Activated CD4-positive, alpha-beta T cell treated with anti-CD3 and anti-CD28 coated beads, Interleukin-2, amount 50 U/mL, for 16 hours (primary cell): Measurements from ENCODE around the gene KIFBP.
"Not testable (repeated sequence)": the region's sequence is repeated elsewhere in the genome, so short reads cannot be mapped to it uniquely, and the experiment has no call there.

Experiments
- DNase-seq: peaks from one replicate; pipeline ENCODE4 v3.0.0-alpha.2; 2020

Gene KIFBP, protein sequence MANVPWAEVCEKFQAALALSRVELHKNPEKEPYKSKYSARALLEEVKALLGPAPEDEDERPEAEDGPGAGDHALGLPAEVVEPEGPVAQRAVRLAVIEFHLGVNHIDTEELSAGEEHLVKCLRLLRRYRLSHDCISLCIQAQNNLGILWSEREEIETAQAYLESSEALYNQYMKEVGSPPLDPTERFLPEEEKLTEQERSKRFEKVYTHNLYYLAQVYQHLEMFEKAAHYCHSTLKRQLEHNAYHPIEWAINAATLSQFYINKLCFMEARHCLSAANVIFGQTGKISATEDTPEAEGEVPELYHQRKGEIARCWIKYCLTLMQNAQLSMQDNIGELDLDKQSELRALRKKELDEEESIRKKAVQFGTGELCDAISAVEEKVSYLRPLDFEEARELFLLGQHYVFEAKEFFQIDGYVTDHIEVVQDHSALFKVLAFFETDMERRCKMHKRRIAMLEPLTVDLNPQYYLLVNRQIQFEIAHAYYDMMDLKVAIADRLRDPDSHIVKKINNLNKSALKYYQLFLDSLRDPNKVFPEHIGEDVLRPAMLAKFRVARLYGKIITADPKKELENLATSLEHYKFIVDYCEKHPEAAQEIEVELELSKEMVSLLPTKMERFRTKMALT

DNA sequence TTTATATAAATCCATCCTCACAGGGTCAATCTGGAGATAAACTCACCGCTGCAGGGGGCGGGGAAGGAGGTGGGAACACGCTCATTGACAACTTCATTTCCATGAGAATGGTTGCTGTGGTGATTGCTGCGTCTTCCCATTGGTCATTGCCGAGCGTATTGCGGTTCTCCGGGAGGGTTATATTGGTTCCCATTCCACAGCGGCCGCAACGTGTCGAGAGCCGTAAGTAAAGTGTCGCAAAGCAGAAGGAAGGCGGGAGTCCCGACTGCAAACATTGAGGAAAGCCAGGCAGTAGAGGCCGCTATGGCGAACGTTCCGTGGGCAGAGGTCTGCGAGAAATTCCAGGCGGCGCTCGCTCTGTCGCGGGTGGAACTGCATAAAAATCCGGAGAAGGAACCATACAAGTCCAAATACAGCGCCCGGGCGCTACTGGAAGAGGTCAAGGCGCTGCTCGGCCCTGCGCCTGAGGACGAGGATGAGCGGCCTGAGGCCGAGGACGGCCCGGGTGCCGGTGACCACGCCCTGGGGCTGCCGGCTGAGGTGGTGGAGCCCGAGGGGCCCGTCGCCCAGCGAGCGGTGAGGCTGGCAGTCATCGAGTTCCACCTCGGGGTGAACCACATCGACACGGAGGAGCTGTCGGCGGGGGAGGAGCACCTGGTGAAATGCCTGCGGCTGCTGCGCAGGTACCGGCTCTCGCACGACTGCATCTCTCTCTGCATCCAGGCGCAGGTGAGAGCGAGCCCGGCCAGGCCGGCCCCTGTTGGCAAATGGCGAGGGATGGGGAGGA, at the start of gene KIFBP:
KIFBP (plus strand) TSS at position 274 of the 787 bp plus-strand sequence; CDS start at position 304, 30 bp downstream.
- peak; percentile 94 for DNase-seq

DNA sequence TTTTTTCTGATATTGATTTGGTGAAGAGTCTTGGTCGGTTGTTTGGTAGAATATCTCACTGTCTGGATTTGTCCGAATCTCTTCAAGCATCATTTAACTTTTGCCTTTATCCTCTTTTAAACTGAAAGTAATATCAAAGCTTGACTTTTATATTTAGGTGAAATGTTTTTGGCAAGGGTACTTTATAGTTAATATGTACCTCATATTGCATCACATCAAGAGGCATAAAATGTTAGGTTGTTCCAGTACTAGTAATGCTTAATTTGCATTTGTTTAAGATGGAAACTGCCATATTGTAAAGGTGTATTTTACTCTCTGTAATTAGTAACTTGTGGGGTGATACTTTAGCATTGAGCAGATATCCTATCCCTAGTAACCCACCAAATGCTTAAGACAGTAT, 49.7 kb upstream of the KIFBP start:
- DNase-seq = no peak

DNA sequence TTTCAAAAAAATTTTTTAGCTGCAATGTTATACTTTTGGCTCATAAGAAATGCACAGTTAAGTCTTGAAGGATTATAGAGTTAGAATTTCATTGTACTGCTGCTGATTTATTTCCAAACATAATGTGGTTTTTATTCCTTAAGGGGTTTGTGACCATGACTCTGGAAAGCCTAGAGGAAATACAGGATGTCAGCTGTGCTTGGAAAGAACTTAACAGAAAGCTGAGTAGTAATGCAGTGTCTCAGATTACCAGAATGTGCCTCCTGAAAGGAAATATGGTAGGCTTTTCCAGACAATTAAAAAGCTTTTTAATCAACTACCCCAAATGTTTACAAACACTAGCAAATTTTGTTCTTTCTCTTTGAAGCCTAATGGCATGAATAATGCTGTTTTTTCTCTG, 47.7 kb upstream of the KIFBP start:
- DNase-seq = not testable (repeated sequence)

DNA sequence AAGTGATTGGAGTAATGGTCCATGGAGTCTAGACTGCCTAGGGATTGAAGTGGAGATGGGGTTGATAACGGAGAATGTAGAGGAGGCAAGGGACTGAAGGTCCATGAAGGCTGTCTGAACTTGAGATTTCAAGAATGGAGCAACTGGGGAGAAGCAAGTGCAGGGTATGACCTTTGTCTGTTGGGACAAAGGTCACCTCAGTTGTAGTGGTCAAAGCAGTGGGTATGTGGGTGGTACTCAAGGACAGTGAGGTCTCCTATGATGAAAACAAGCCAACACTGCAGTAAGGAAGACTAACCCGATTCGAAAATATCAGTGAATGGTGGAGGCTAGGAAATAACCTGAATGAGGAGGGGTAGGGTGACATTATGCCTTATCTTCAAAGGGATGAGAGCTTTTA, 38.0 kb upstream of the KIFBP start:
- no peak for DNase-seq

DNA sequence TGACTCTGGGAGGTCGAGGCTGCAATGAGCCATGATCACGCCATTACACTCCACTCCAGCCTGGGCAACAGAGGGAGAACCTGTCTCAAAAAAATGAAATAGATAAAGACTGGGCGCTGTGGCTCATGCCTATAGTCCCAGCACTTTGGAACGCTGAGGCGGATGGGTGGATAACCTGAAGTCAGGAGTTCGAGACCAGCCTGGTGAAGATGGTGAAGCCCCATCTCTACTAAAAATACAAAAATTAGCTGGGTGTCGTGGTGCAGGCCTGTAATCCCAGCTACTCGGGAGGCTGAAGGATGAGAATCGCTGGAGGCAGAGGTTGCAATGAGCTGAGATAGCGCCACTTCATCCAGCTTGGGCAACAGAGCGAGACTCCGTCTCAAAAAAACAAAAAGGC, 33.7 kb upstream of the KIFBP start:
- no peak for DNase-seq

DNA sequence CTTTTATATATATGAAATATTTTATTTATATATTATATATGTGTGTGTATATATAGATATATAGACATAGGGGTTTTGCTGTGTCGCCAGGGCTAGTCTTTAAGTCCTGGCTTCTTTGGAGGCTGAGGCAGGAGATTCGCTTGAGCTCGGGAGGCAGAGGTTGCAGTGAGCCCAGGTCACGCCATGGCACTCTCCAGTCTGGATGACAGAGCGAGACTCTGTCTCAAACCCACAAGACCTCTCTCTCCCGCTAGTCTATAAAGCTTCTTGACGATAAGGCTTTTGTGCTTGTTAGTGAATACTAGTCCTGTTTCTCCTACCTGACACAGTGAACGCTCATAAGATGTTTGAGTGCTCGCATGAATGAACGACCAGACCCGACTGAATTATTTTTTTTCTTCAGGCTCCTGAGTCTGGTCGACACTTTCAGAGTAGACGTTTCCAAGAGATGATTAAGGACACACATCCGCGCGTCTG, 33.2 kb upstream of the KIFBP start:
- no peak for DNase-seq

DNA sequence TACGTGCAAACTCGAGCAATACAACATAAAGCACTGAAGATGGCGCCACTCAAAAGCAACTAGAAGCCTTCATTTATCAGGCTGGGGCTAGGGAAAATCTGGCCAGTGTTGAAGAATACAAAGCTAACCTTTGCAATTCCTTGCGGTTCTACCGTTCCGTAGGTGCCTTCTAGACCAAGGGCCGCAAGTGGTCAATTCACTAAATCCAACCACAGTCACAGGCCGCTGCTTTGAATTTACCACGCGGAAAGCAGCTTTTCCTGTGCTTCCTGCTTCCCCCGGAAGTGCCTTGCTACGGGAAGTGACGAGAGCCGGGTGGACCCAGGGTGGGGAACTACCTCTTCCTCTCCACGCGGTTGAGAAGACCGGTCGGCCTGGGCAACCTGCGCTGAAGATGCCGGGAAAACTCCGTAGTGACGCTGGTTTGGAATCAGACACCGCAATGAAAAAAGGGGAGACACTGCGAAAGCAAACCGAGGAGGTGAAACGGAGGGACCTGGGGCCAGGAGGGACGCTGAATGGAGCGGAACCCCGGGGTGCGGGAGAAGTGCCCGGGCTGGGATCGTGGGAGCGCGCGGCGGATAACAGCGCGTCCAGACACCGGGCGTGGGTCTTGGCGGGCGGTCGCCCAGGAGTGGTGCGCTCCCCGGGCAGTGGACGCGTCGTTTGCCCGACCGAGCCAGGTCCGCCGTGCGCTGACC, 32.6 kb upstream of the KIFBP start, which contains the start of gene DDX21:
DDX21 (plus strand) TSS at position 339 of the 701 bp plus-strand sequence; CDS start at position 395, 56 bp downstream.
- DNase-seq = peak; percentile 95

DNA sequence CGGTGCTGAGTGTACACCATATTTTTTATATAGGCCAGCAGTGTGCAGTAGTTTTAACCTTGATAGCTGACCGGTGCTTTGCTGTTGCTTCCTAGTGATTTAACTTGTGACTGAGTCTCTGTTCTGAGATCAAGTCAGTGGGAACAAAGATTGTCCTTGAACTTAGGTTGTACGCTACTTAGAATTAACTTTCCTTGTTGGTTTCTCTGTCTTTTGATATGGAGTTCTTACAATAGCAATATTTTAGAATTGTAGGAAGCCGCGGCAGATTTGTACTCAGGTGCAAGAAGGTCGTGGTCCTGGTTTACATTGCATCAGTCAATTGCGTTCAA, 31.4 kb upstream of the KIFBP start:
- no peak for DNase-seq

DNA sequence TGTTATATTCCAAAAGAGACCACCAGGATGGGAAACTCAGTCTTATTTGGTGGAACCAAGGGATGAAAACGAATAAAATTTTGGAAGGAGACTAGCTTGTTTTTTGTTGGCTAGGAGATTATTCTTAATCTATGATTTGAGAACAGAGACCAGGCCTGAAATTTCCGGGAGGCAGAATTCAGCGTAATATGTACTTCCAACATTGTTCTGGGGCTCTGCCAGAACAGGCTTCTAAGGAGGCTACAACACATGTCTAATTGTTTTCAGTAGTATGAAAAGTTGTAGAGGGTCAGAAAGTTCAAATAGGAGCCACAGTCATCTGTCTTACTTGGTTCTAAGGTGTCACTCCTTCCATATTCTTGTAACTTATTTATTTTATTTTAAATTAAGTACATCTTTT, 30.9 kb upstream of the KIFBP start:
- no peak for DNase-seq

DNA sequence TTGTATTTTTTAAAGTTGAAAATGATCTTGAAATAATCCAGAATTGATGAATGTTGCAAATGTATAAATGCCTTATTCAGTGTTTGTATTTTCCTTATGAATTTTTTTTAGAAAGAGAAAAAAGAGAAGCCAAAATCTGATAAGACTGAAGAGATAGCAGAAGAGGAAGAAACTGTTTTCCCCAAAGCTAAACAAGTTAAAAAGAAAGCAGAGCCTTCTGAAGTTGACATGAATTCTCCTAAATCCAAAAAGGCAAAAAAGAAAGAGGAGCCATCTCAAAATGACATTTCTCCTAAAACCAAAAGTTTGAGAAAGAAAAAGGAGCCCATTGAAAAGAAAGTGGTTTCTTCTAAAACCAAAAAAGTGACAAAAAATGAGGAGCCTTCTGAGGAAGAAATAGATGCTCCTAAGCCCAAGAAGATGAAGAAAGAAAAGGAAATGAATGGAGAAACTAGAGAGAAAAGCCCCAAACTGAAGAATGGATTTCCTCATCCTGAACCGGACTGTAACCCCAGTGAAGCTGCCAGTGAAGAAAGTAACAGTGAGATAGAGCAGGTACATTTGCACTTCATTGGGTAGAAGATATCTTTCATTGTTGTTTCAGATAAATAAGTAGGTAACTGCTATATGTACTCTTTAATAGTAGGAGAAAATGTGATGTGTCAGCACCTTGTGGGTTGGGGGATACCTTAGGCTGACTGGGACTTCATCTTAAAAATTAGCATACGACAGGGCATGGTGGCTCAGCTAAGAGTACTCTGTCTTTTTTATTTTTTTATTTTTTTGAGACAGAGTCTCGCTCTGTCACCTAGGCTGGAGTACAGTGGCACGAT, 28.7 kb upstream of the KIFBP start:
- DNase-seq = no peak

DNA sequence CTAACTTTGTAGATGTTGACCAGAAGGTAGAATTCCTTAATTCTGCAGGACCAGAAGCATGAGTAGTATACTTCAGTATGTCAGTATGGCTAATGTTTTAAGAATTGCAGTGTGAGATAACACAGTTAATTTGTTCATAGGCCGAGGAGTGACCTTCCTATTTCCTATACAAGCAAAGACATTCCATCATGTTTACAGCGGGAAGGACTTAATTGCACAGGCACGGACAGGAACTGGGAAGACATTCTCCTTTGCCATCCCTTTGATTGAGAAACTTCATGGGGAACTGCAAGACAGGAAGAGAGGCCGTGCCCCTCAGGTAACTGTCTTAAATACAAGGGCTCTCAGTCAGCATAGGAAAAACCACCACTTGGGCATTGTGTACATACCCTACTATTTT, 25.5 kb upstream of the KIFBP start:
- DNase-seq = no peak

DNA sequence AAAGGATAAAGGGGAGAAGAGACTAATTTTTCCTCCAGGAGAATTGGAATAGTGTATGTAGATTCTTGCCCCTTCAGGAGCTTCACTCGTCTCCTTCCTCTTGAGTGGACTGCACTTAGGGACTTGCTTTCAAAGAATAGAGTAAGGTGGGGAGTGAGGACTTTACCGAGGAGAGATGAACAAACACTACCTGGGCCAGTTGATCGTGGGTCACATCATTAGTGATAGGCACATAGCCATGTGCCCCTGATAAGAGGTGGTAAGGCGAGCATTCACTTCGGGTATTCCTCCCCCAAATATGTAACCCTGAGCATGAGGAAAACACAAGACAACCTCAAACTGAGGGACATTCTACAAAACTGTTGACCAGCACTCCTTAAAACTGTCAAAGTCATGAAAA, 14.6 kb upstream of the KIFBP start:
- no peak for DNase-seq

DNA sequence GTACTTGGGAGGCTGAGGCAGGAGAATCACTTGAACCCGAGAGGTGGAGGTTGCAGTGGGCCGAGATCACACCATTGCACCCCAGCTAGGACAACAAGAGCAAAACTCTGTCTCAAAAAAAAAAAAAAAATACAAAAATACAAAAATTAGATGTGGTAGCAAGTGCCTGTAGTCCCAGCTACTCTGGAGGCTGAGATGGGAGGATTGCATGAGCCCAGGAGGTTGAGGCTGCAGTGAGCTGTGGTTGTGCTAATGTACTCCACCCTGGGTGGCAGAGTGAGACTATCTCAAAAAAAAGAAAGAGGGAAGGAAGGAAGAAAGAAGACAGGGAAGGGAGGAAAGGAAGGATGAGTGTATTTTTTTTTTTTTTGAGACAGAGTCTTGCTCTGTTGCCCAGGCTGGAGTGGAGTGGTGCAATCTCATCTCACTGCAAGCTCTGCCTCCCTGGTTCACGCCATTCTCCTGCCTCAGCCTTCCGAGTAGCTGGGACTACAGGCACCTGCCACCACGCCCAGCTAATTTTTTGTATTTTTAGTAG, 12.6 kb upstream of the KIFBP start:
- not testable (repeated sequence) for DNase-seq

DNA sequence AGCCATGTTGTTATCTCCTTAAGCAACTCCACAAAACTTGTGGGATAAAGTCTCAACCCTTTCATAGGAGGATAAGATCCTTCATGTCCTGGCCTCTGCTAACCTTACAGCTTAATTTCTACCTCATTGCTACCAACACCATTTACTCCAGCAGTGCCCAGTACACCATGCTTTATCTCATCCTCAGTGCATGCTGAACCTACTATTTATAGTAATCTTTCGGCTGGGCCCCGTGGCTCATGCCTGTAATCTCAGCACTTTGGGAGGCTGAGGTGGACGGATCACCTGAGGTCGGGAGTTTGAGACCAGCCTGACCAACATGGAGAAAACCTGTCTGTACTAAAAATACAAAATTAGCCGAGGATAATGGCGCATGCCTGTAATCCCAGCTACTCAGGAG, 8.9 kb upstream of the KIFBP start:
- DNase-seq = not testable (repeated sequence)

DNA sequence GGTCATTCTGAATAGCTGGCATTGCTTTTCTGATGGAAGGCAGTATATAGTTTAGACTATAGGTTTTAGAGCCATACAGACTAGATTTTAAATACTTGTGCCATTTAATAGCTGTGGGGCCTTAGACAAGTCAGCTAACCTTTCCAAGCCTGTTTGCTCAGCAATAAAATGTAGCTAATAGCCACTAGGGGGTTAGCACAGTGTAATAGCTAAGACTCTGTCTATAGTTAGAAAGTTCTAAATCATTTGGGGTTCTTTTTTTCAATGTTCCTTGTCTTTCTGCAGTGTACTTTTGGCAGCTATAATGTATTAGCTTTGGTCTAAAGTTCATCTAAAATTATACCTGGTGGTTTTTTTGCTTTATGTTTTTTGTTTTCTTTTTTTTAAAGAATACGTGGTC, 7.5 kb upstream of the KIFBP start:
- DNase-seq = no peak

DNA sequence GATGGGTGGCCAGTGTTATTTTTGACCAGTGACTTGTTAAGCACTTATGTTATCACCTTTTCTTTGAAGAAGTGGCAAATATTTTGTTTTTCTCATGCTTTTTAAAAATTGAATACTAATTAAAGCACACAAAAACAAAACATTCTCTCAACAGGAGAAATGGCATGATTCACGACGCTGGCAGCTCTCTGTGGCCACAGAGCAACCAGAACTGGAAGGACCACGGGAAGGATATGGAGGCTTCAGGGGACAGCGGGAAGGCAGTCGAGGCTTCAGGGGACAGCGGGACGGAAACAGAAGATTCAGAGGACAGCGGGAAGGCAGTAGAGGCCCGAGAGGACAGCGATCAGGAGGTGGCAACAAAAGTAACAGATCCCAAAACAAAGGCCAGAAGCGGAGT, 6.2 kb upstream of the KIFBP start:
- no peak for DNase-seq

DNA sequence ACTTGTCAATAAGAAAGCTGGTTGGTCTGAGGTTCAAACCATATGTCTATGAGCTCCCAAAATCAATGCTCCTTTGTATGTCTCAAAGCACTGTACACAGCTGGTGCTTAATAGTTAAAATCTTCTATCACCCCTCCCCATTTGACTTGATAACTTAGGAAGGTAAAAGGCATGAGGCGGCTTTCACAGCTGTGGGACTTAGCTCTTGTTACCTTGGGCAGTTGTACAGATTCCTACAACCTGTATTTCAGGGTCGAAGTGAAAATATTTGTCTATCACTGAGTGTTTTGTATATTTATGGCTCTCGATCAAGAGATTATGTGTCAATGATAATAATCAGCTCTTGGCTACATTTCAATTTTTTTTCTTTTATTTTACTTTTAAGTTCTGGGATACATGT, 992 bp upstream of the KIFBP start:
- DNase-seq = no peak

DNA sequence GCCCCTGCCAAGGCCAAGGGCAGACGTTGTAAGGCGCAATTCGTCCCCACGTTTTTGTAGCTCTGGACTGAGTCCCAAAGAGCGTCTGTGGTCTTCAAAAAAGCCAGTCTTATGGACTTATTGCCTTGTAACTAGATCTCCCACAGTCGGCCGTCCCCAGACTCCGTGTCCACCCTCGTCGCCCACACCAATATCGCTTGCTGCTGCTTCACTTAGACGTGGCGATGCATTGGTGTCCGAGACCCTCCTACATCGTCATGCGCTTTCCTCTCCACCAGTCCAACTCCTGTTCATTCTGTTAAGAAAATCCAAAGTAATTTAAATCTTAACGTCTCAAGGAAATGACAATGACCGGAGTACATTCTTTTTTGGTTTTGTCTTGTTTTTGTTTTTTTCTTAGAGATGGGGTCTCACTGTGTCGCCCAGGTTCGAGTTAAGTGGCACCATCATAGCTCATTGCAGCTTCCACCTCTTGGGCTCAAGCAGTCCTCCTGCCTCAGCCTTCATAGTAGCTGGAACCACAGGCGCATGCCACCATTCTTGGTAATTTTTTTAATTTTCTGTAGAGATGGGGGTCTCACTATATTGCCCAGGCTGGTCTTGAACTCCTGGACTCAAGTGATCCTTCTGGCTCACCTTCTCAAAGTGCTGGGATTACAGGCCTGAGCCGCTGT, 851 bp downstream of the KIFBP start:
- DNase-seq = no peak

DNA sequence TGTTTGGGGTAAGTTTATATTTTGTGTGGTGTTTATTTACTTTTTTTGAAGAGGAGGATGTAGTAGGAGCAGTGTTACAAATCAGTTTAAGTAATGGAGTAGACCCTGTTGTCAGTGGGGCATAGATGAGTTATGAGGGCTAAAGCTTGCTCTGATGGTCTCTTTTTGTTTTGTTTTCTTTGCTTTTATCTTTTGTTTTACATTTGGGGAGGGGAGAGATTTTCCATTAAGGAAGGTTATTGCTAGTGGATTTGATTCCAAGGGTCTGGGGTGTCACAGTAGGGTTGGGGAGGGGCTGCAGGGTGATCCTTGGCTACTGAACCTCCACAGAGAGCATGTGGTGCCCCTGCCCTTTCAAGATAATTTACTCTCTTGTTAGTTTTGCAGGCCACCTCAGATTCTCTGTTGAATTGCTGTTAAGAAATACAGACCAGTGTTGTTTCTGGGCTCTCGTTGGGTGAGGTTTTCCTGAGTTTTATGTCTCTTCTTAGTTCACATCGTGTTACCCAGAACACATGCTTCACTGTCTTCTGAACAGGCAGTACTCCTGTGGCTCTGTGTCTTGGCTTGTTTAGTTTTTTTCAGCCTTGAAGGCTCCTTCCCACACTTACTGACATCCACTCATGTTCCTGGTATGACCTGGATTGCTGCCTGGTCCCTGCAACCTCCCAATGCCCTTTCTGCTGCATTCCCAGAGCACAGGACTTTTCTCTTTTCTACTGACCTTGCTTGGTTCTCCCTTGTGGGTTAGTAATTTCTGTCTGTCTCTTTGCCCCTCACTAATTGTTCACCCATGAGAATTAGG, 4.2 kb downstream of the KIFBP start:
- DNase-seq = no peak

DNA sequence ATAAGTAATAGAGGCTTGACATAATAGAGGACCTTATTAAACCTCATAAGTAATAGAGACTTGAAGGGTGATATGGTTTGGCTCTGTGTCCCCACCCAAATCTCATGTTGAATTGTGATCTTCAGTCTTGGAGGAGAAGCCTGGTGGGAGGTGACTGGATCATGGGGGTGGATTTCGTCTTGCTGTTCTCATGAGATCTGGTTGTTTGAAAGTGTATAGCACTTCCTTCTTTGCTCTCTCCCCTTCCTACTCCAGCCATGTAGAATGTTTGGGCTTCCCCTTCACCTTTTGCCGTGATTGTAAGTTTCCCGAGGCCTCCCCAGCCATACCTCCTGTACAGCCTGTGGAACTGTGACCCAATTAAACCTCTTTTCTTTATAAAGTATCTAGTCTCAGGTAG, 8.6 kb downstream of the KIFBP start:
- DNase-seq = no peak
